Amniotic epithelial cell (primary cell): ENCODE data around the gene APOC3.
"Not testable (repeated sequence)": the region's sequence is repeated elsewhere in the genome, so short reads cannot be mapped to it uniquely, and the experiment has no call there.

Experiments
- DNase-seq: peaks from one replicate; pipeline ENCODE4 v3.0.0-alpha.2; 2010; ENCODE audit warnings: low read depth

The APOC3 gene

GRCh38 chr11:116830184-116830912 is 641 bp downstream of the APOC3 start:
- DNase-seq, result no peak

- DNase-seq, result no peak
Observed at GRCh38 chr11:116831790-116832349, 2.2 kb downstream of the APOC3 start.

- no peak for DNase-seq
Observed at GRCh38 chr11:116832350-116833290, 2.9 kb downstream of the APOC3 start.

- no peak for DNase-seq
Observed at GRCh38 chr11:116833491-116833815, 3.7 kb downstream of the APOC3 start.

- DNase-seq, result no peak
Observed at GRCh38 chr11:116833816-116834534, 4.3 kb downstream of the APOC3 start.

GRCh38 chr11:116834535-116835041 is 4.9 kb downstream of the APOC3 start:
- DNase-seq, result not testable (repeated sequence)

- DNase-seq, result no peak
Observed at GRCh38 chr11:116835042-116835772, 5.5 kb downstream of the APOC3 start.

- peak; percentile 90 for DNase-seq
Observed at GRCh38 chr11:116835791-116836631, 6.3 kb downstream of the APOC3 start.

- no peak for DNase-seq
Observed at GRCh38 chr11:116836632-116836991, 6.9 kb downstream of the APOC3 start.

- peak; percentile 21 for DNase-seq
Observed at GRCh38 chr11:116837231-116838091, 7.8 kb downstream of the APOC3 start, which contains the start of gene APOA1. Gene APOA1, minus strand, starts transcription at chr11:116837622. Its CDS starts 235 bp downstream, at chr11:116837387.

- no peak for DNase-seq
Observed at GRCh38 chr11:116838321-116839084, 8.8 kb downstream of the APOC3 start.

GRCh38 chr11:116840224-116840745 is 10.6 kb downstream of the APOC3 start:
- DNase-seq, result peak; percentile 24

- DNase-seq, result no peak
Observed at GRCh38 chr11:116840746-116841296, 11.1 kb downstream of the APOC3 start.

- no peak for DNase-seq
Observed at GRCh38 chr11:116842117-116842516, 12.4 kb downstream of the APOC3 start.

GRCh38 chr11:116842909-116843308 is 13.2 kb downstream of the APOC3 start:
- DNase-seq, result peak; percentile 68

GRCh38 chr11:116843661-116844060 is 14.0 kb downstream of the APOC3 start:
- no peak for DNase-seq

GRCh38 chr11:116844722-116845121 is 15.0 kb downstream of the APOC3 start:
- no peak for DNase-seq

GRCh38 chr11:116847612-116848011 is 17.9 kb downstream of the APOC3 start:
- DNase-seq, result no peak
